Natural killer cell (primary cell): ENCODE data around the gene PAK3. TPM values are rescaled to one million over a fixed set of nuclear protein-coding genes. Genes with fewer than 3 reads are reported as not detected.

Experiments
- ATAC-seq, 3 donors: fragments of 150-1000 bp in 2 of 3; fragments of 200-7000 bp in 1 of 3; cut with Tn5 transposase; 1 replicate in 1 of 3; 2 replicates in 2 of 3; pipeline ENCODE4 v1.10.0; 2021; ENCODE audit warnings: mild to moderate bottlenecking in 2 of 3, moderate library complexity in 2 of 3
- DNase-seq, 2 donors: peaks; one replicate each; pipeline versions ENCODE4 v3.0.0 to v3.0.0-alpha.2; 2013 to 2021; ENCODE audit warnings: mixed read lengths in 1 of 2
- H3K27ac ChIP-seq: one replicate; pipeline ENCODE4 v1.5.1; 2013; ENCODE audit warnings: mild to moderate bottlenecking, low read length
- H3K27me3 ChIP-seq: one replicate; pipeline ENCODE4 v1.6.1; 2013; ENCODE audit warnings: low read length; ENCODE audit not compliant: control insufficient read depth, insufficient read depth
- H3K36me3 ChIP-seq: one replicate; pipeline ENCODE4 v1.6.1; 2013; ENCODE audit warnings: low read length; ENCODE audit not compliant: control insufficient read depth, insufficient read depth
- H3K4me1 ChIP-seq: one replicate; pipeline ENCODE4 v1.6.1; 2013; ENCODE audit warnings: low read length; ENCODE audit not compliant: control insufficient read depth, insufficient read depth
- H3K4me3 ChIP-seq: one replicate; pipeline ENCODE4 v1.5.1; 2013; ENCODE audit warnings: low read length
- H3K9me3 ChIP-seq: one replicate; pipeline ENCODE4 v1.6.1; 2013; ENCODE audit warnings: low read length; ENCODE audit not compliant: control insufficient read depth, insufficient read depth
- H3K27ac Mint-ChIP-seq, 2 donors: one replicate each; pipeline ENCODE4 v1.8.0; 2022; ENCODE audit warnings: mild to moderate bottlenecking in 2 of 2, mixed read lengths in 2 of 2, moderate library complexity in 1 of 2
- H3K27me3 Mint-ChIP-seq, 2 donors: one replicate each; pipeline ENCODE4 v1.8.0; 2022; ENCODE audit warnings: low read depth in 2 of 2, mixed read lengths in 2 of 2
- H3K36me3 Mint-ChIP-seq: one replicate; pipeline ENCODE4 v1.8.0; 2022; ENCODE audit warnings: mixed read lengths
- H3K4me1 Mint-ChIP-seq, 2 donors: one replicate each; pipeline ENCODE4 v1.8.0; 2022; ENCODE audit warnings: mixed read lengths in 2 of 2
- H3K4me3 Mint-ChIP-seq: one replicate; pipeline ENCODE4 v1.8.0; 2022; ENCODE audit warnings: mild to moderate bottlenecking, moderate library complexity, mixed read lengths
- H3K9me3 Mint-ChIP-seq, 2 donors: one replicate each; pipeline ENCODE4 v1.8.0; 2022; ENCODE audit warnings: mixed read lengths in 2 of 2
- CTCF ChIP-seq: fragments of 200-600 bp; IDR thresholded peaks from one replicate; pipeline ENCODE4 v1.8.0; 2022; ENCODE audit warnings: antibody characterized with exemption
- WGBS: methylation state at CpG from one replicate; pipeline ENCODE4 v1.1.7; 2013; ENCODE audit warnings: missing lambda C conversion rate; ENCODE audit not compliant: insufficient coverage; 5-methylcytosine and 5-hydroxymethylcytosine counted together
- intact Hi-C: fragments of 100-400 bp; cut with micrococcal nuclease; formaldehyde crosslinking; loops from one replicate; pipeline ENCODE4 v1.14.2; 2022
- total RNA-seq, 4 donors: library from RNA; stranded (reverse); fragments of 120-200 nt in 1 of 4; gene quantifications; one replicate each; pipeline versions ENCODE4 v1.2.3 to v1.2.4, GENCODE V29; 2013 to 2022

PAK3 gene
- total RNA-seq, 3 donors from 2014 or later (not counting 1 experiment from before 2014, with no cell fraction given), result not detected

- no peaks in the 10 kb centered on the region for H3K27me3 ChIP-seq
- TF ChIP-seq CTCF, result no peak
- H3K9me3 Mint-ChIP-seq, result no peaks in the 10 kb centered on the region
- no peak overlapping the region for H3K27ac Mint-ChIP-seq
- H3K9me3 ChIP-seq, result no peaks in the 10 kb centered on the region
- intact Hi-C loops, result no loop called here
- H3K36me3 Mint-ChIP-seq, result no peaks in the 10 kb centered on the region
- no peak overlapping the region for H3K4me3 ChIP-seq
- no peaks in the 10 kb centered on the region for H3K4me1 ChIP-seq
- no CpG with 5 or more reads among the region's 1 CpG for WGBS
- peaks cover 0 to 31% of the 10 kb centered on the region in 2 donors for H3K27me3 Mint-ChIP-seq
- no peak overlapping the region for H3K27ac ChIP-seq
- H3K36me3 ChIP-seq, result no peaks in the 10 kb centered on the region
- DNase-seq (no peak), ATAC-seq (no peak)
- no peak overlapping the region for H3K4me3 Mint-ChIP-seq
- H3K4me1 Mint-ChIP-seq, result no peaks in the 10 kb centered on the region
These were observed 24.3 kb upstream of the PAK3 start for GRCh38 chrX:111071542-111072277.

GRCh38 chrX:111083081-111083480, 12.9 kb upstream of the PAK3 start:
- WGBS, result no CpG with 5 or more reads among the region's 1 CpG
- intact Hi-C loops, result no loop called here
- Histone ChIP-seq H3K36me3 (no peaks in the 10 kb centered on the region), H3K27ac (no peak overlapping the region), H3K4me1 (no peaks in the 10 kb centered on the region), H3K9me3 (no peaks in the 10 kb centered on the region), H3K27me3 (no peaks in the 10 kb centered on the region), H3K4me3 (no peak overlapping the region)
- H3K36me3 Mint-ChIP-seq, result no peaks in the 10 kb centered on the region
- H3K4me1 Mint-ChIP-seq, result no peaks in the 10 kb centered on the region
- H3K4me3 Mint-ChIP-seq, result no peak overlapping the region
- no peak overlapping the region for H3K27ac Mint-ChIP-seq
- H3K9me3 Mint-ChIP-seq, result no peaks in the 10 kb centered on the region
- H3K27me3 Mint-ChIP-seq, result peaks cover 4 to 32% of the 10 kb centered on the region in 2 donors
- ATAC-seq, result no peak
- no peak for TF ChIP-seq CTCF
- no peak for DNase-seq

GRCh38 chrX:111086591-111087006, 9.4 kb upstream of the PAK3 start:
- Histone ChIP-seq H3K9me3 (no peaks in the 10 kb centered on the region), H3K36me3 (no peaks in the 10 kb centered on the region), H3K27ac (no peak overlapping the region), H3K4me1 (no peaks in the 10 kb centered on the region), H3K27me3 (no peaks in the 10 kb centered on the region), H3K4me3 (no peak overlapping the region)
- WGBS, result 100% methylated on average over 1 of the region's 6 CpGs
- Mint-ChIP-seq H3K27ac (no peak overlapping the region), H3K9me3 (peaks cover 0 to 3% of the 10 kb centered on the region in 2 donors), H3K4me3 (no peak overlapping the region), H3K27me3 (peaks cover 7 to 33% of the 10 kb centered on the region in 2 donors), H3K4me1 (no peaks in the 10 kb centered on the region), H3K36me3 (no peaks in the 10 kb centered on the region)
- TF ChIP-seq CTCF, result no peak
- no peak for ATAC-seq
- intact Hi-C loops, result no loop called here
- DNase-seq, result no peak

GRCh38 chrX:111088628-111089027, 7.4 kb upstream of the PAK3 start:
- Mint-ChIP-seq H3K27me3 (peaks cover 6 to 40% of the 10 kb centered on the region in 2 donors), H3K4me1 (no peaks in the 10 kb centered on the region), H3K27ac (no peak overlapping the region), H3K4me3 (no peak overlapping the region), H3K9me3 (peaks cover 0 to 3% of the 10 kb centered on the region in 2 donors), H3K36me3 (no peaks in the 10 kb centered on the region)
- Histone ChIP-seq H3K27ac (no peak overlapping the region), H3K4me3 (no peak overlapping the region), H3K4me1 (no peaks in the 10 kb centered on the region), H3K27me3 (no peaks in the 10 kb centered on the region), H3K36me3 (no peaks in the 10 kb centered on the region), H3K9me3 (no peaks in the 10 kb centered on the region)
- intact Hi-C loops, result no loop called here
- no peak for TF ChIP-seq CTCF
- 100% methylated on average over 2 of the region's 3 CpGs for WGBS
- DNase-seq (no peak), ATAC-seq (no peak)
